GM23338 (cell line): ENCODE data around the gene MPEG1. TPM values are rescaled to one million over a fixed set of nuclear protein-coding genes. Genes with fewer than 3 reads are reported as not detected.

Experiments
- ATAC-seq: fragments of 200-7000 bp; cut with Tn5 transposase; 3 replicates; pipeline ENCODE4 v1.9.1; 2020
- DNase-seq: peaks from one replicate; pipeline ENCODE4 v3.0.0-alpha.2; 2015; ENCODE audit warnings: low spot score
- H2AFZ ChIP-seq: fragments of 200-600 bp; sonication (generic); 2 replicates; pipeline ENCODE4 v1.8.0; 2016; ENCODE audit warnings: antibody characterized with exemption, mild to moderate bottlenecking, moderate library complexity
- H3F3A ChIP-seq: fragments of 200-600 bp; sonication (generic); replicated peaks from 2 replicates; pipeline ENCODE4 v1.8.0; 2017; ENCODE audit warnings: antibody characterized with exemption, mixed run types, low read depth
- H3K27ac ChIP-seq: fragments of 200-600 bp; sonication (generic); 2 replicates; pipeline ENCODE4 v1.6.1; 2016; ENCODE audit warnings: low read depth
- H3K27me3 ChIP-seq: fragments of 200-600 bp; sonication (generic); 2 replicates; pipeline ENCODE4 v1.8.0; 2016; ENCODE audit warnings: mild to moderate bottlenecking, mixed run types, moderate library complexity; ENCODE audit not compliant: insufficient read depth
- H3K36me3 ChIP-seq: fragments of 200-600 bp; sonication (generic); 2 replicates; pipeline ENCODE4 v1.8.0; 2016; ENCODE audit warnings: mild to moderate bottlenecking; ENCODE audit not compliant: insufficient read depth
- H3K4me1 ChIP-seq: fragments of 200-600 bp; sonication (generic); 2 replicates; pipeline ENCODE4 v1.8.0; 2016; ENCODE audit warnings: mild to moderate bottlenecking, moderate library complexity; ENCODE audit not compliant: insufficient read depth
- H3K4me2 ChIP-seq: fragments of 200-600 bp; sonication (generic); 2 replicates; pipeline ENCODE4 v1.7.1; 2017; ENCODE audit warnings: mixed run types
- H3K4me3 ChIP-seq: fragments of 200-600 bp; sonication (generic); 2 replicates; pipeline ENCODE4 v1.6.1; 2016; ENCODE audit warnings: mixed run types
- H3K79me2 ChIP-seq: fragments of 200-600 bp; sonication (generic); replicated peaks from 2 replicates; pipeline ENCODE4 v1.8.0; 2017; ENCODE audit warnings: mild to moderate bottlenecking; ENCODE audit not compliant: insufficient read depth
- H3K9me2 ChIP-seq: fragments of 200-600 bp; sonication (generic); 2 replicates; pipeline ENCODE4 v1.8.0; 2017; ENCODE audit not compliant: insufficient read depth
- H4K20me1 ChIP-seq: fragments of 200-600 bp; sonication (generic); replicated peaks from 2 replicates; pipeline ENCODE4 v1.8.0; 2017; ENCODE audit warnings: mild to moderate bottlenecking; ENCODE audit not compliant: insufficient read depth
- H3K27ac Mint-ChIP-seq: 2 replicates; pipeline ENCODE4 v1.8.0; 2020; ENCODE audit warnings: inconsistent platforms, mild to moderate bottlenecking, moderate library complexity, mixed read lengths
- H3K27me3 Mint-ChIP-seq: 3 replicates; pipeline ENCODE4 v1.8.0; 2022; ENCODE audit warnings: low read depth, mild to moderate bottlenecking, moderate library complexity, mixed read lengths, inconsistent platforms; ENCODE audit not compliant: insufficient read depth, poor library complexity
- H3K36me3 Mint-ChIP-seq: 3 replicates; pipeline ENCODE4 v1.8.0; 2021; ENCODE audit warnings: low read depth, mild to moderate bottlenecking, inconsistent platforms, moderate library complexity, mixed read lengths
- H3K4me1 Mint-ChIP-seq: 3 replicates; pipeline ENCODE4 v1.8.0; 2020; ENCODE audit warnings: mild to moderate bottlenecking, inconsistent platforms, mixed read lengths
- H3K4me3 Mint-ChIP-seq: 3 replicates; pipeline ENCODE4 v1.8.0; 2021; ENCODE audit warnings: moderate library complexity, mild to moderate bottlenecking, inconsistent platforms, mixed read lengths
- H3K9me3 Mint-ChIP-seq: 3 replicates; pipeline ENCODE4 v1.8.0; 2020; ENCODE audit warnings: moderate library complexity, mild to moderate bottlenecking, inconsistent platforms, mixed read lengths
- REST ChIP-seq: IDR thresholded peaks from one replicate; pipeline ENCODE4 v1.6.1; 2018; ENCODE audit warnings: antibody characterized with exemption; ENCODE audit not compliant: unreplicated experiment
- ZNF462 ChIP-seq: fragments of 250-450 bp; sonication (Bioruptor Pico); IDR thresholded peaks from 2 replicates; pipeline ENCODE4 v1.5.0; 2020; ENCODE audit warnings: mild to moderate bottlenecking, moderate library complexity
- polyA plus RNA-seq: library from polyadenylated mRNA; unstranded; fragments of >200 nt; fragmentation: Nextera tagmentation; extraction: Ambion mirVana; gene quantifications from 2 replicates; pipeline ENCODE4 v1.2.1, GENCODE V29; 2016
- total RNA-seq: library from RNA; depleted of rRNA; stranded (reverse); fragments of >200 nt; shearing (Covaris generic); gene quantifications from 2 replicates; pipeline ENCODE4 v1.2.3, GENCODE V29; 2014

Gene MPEG1
- total and polyA plus RNA-seq, 2 experiments from 2014 or later = not detected

- no peak overlapping the region for H3K4me3 ChIP-seq
- H3K4me1 ChIP-seq = no peaks in the 10 kb centered on the region
- no peaks in the 10 kb centered on the region for H3K27me3 ChIP-seq
- H3K4me2 ChIP-seq = no peak overlapping the region
- H3K79me2 ChIP-seq = peaks cover 11% of the 10 kb centered on the region
- ATAC-seq = no peak
- no peak overlapping the region for H2AFZ ChIP-seq
- Mint-ChIP-seq H3K9me3 (peaks cover 5% of the 10 kb centered on the region; the same call in 1 of the 3 replicates), H3K4me3 (no peak overlapping the region), H3K27ac (no peak overlapping the region), H3K36me3 (peaks cover 58% of the 10 kb centered on the region), H3K4me1 (peaks cover 14% of the 10 kb centered on the region), H3K27me3 (peaks cover 2% of the 10 kb centered on the region)
- 0 out of 2 replicates have a peak, but pooled peaks cover 5% of the 10 kb centered on the region for H3K9me2 ChIP-seq
- TF ChIP-seq REST (no peak), ZNF462 (CRISPR knock-in tag) (no peak)
- DNase-seq = no peak
- peaks cover 4% of the 10 kb centered on the region for H3K36me3 ChIP-seq
- H3F3A ChIP-seq = no peaks in the 10 kb centered on the region
- no peaks in the 10 kb centered on the region; the same call in none of the 2 replicates for H4K20me1 ChIP-seq
- H3K27ac ChIP-seq = no peak overlapping the region
These were observed 27.3 kb downstream of the MPEG1 start for GRCh38 chr11:59185386-59185945.
